Activated CD8-positive, alpha-beta T cell treated with anti-CD3 and anti-CD28 coated beads for 36 hours (primary cell): ENCODE measurements around the gene LRRC56. TPM values are rescaled to one million over a fixed set of nuclear protein-coding genes. Genes with fewer than 3 reads are reported as not detected.
"Not testable (repeated sequence)": the region's sequence is repeated elsewhere in the genome, so short reads cannot be mapped to it uniquely, and the experiment has no call there.

ENCODE experiments used
- ATAC-seq: fragments of 200-7000 bp; cut with Tn5 transposase; one replicate; pipeline ENCODE4 v1.10.0; 2021; ENCODE audit warnings: mild to moderate bottlenecking, moderate library complexity
- CTCF ChIA-PET: fragments of 350-600 bp; sonication (Branson Sonifier 250); formaldehyde crosslinking; loops from one replicate; lab custom pipeline; 2021; ENCODE audit warnings: antibody characterized with exemption; lab: Charles Lee
- POLR2A ChIA-PET: fragments of 350-600 bp; sonication (Branson Sonifier 250); formaldehyde crosslinking; loops from one replicate; lab custom pipeline; 2021; ENCODE audit warnings: antibody characterized with exemption; lab: Charles Lee
- DNase-seq: peaks from one replicate; pipeline ENCODE4 v3.0.0-alpha.2; 2020
- H3K27ac Mint-ChIP-seq: one replicate; pipeline ENCODE4 v1.8.0; 2021; ENCODE audit warnings: mild to moderate bottlenecking, mixed read lengths
- H3K27me3 Mint-ChIP-seq: one replicate; pipeline ENCODE4 v1.8.0; 2021; ENCODE audit warnings: mixed read lengths
- H3K36me3 Mint-ChIP-seq: one replicate; pipeline ENCODE4 v1.8.0; 2021; ENCODE audit warnings: low read depth, mixed read lengths
- H3K4me1 Mint-ChIP-seq: one replicate; pipeline ENCODE4 v1.8.0; 2021; ENCODE audit warnings: low read depth, mixed read lengths
- H3K4me3 Mint-ChIP-seq: one replicate; pipeline ENCODE4 v1.8.0; 2021; ENCODE audit warnings: mild to moderate bottlenecking, moderate library complexity, mixed read lengths
- H3K9me3 Mint-ChIP-seq: one replicate; pipeline ENCODE4 v1.8.0; 2021; ENCODE audit warnings: mixed read lengths
- intact Hi-C: fragments of 100-400 bp; cut with micrococcal nuclease; formaldehyde crosslinking; loops from one replicate; pipeline ENCODE4 v1.10.0; 2022
- total RNA-seq, 2 experiments: library from RNA; stranded (reverse); gene quantifications; one replicate each; pipeline ENCODE4 v1.2.3, GENCODE V29; 2021
- TF ChIP-seq, protein P1 (sequence below): fragments of 200-600 bp; IDR thresholded peaks from one replicate; pipeline ENCODE4 v1.8.0; 2022; ENCODE audit warnings: antibody characterized with exemption, mild to moderate bottlenecking

The LRRC56 gene
- total RNA-seq, 2 experiments from 2014 or later = 0.67 to 0.99 TPM

DNA sequence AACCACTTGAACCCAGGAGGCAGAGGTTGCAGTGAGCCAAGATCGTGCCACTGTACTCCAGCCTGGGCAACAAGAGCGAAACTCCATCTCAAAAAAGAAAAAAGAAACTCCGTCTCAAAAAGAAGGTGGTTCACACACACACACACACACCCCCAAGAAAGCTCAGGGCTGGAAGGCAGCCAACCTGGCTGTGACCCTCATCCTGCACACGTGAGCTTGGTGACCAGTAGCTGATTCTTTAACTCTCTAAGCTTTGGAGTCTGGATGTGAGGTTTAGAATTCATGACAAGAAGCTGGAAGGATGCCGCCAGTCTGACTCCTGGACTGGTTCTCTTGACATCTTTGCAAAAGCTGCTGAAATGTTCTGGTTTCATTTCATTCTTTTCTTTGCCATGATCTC lies 28.4 kb upstream of the LRRC56 start:
- H3K4me3 Mint-ChIP-seq = no peak overlapping the region
- ChIA-PET CTCF (interaction anchor here (6.6 kb wide), 1 partner anchor 10 kb away, joined by 51 read pairs; no protein-coding TSS in a partner anchor), POLR2A (interaction anchor here (0.6 to 1.2 kb wide), 4 partner anchors 62 to 241 kb away, joined by 3 to 5 read pairs (median 3); no protein-coding TSS in a partner anchor)
- peaks cover 15% of the 10 kb centered on the region for H3K4me1 Mint-ChIP-seq
- H3K9me3 Mint-ChIP-seq = no peaks in the 10 kb centered on the region
- ATAC-seq (no peak), DNase-seq (no peak)
- TF ChIP-seq, protein P1, sequence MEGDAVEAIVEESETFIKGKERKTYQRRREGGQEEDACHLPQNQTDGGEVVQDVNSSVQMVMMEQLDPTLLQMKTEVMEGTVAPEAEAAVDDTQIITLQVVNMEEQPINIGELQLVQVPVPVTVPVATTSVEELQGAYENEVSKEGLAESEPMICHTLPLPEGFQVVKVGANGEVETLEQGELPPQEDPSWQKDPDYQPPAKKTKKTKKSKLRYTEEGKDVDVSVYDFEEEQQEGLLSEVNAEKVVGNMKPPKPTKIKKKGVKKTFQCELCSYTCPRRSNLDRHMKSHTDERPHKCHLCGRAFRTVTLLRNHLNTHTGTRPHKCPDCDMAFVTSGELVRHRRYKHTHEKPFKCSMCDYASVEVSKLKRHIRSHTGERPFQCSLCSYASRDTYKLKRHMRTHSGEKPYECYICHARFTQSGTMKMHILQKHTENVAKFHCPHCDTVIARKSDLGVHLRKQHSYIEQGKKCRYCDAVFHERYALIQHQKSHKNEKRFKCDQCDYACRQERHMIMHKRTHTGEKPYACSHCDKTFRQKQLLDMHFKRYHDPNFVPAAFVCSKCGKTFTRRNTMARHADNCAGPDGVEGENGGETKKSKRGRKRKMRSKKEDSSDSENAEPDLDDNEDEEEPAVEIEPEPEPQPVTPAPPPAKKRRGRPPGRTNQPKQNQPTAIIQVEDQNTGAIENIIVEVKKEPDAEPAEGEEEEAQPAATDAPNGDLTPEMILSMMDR = no peak
- intact Hi-C loops = no loop called here
- H3K27ac Mint-ChIP-seq = no peak overlapping the region
- peaks cover 34% of the 10 kb centered on the region for H3K36me3 Mint-ChIP-seq
- no peaks in the 10 kb centered on the region for H3K27me3 Mint-ChIP-seq

DNA sequence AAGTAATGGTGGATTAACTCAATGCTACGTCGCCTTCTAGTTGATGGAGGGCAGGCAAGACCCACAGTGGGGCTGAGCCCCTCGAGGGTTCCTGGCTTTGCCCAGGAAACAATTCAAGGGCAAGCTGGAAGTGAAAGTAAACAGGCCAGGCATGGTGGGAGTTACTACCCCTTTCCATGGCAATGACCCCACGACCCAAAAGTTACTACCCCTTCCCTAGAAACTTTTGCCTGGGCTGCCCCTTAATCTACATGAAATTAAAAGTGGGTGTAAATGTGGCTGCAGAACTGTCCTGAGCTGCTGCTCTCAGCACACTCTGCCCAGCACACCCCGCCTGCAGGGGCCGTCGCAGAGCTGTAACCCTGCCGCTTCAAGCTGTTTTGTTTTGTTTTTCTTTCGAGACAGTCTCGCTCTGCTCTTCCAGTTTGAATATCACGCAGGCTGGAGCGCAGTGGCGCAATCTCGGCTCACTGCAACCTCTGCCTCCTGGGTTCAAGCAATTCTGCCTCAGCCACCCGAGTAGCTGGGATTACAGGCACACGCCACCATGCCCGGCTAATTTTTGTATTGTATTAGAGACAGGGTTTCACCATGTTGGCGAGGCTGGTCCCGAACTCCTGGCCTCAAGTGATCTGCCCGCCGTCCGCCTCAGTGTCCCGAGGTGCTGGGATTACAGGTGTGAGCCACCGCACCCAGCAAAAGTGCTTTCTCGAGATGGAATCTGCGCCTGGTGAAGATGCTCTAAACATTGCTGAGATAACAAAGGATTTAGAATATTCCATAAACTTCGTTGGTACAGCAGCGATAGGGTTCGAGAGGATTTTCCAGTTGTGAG lies 24.3 kb upstream of the LRRC56 start:
- Mint-ChIP-seq H3K36me3 (peaks cover 30% of the 10 kb centered on the region), H3K27ac (no peak overlapping the region), H3K4me3 (no peak overlapping the region), H3K27me3 (no peaks in the 10 kb centered on the region), H3K9me3 (peaks cover 7% of the 10 kb centered on the region), H3K4me1 (peaks cover 2% of the 10 kb centered on the region)
- DNase-seq (no peak), ATAC-seq (no peak)
- ChIA-PET POLR2A (interaction anchor here (0.6 to 1.0 kb wide), 2 partner anchors 20 to 214 kb away, joined by 3 read pairs; no protein-coding TSS in a partner anchor), CTCF (no interaction called here)
- intact Hi-C loops = no loop called here
- TF ChIP-seq, protein P1 = no peak

DNA sequence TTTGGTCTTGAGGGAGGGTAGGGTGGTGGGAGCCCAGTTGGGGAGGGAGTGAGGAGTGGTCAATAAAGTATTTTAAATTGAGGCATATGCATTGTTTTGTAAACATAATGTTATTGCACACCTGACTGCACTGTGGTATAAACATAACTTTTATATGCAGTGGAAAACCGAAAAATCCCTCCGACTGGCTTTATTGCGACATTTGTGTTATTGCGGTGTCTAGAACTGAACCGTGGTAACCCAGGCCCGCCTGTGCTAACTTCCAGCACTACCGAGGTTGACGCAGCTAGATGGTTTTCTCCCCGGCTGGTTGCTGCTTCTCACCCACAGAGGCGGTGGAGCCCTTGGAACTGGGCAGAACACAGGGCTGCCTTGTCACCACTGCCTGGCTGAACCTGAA lies 22.7 kb upstream of the LRRC56 start:
- Mint-ChIP-seq H3K27me3 (no peaks in the 10 kb centered on the region), H3K4me3 (no peak overlapping the region), H3K9me3 (peaks cover 7% of the 10 kb centered on the region), H3K36me3 (peaks cover 28% of the 10 kb centered on the region), H3K27ac (no peak overlapping the region), H3K4me1 (peaks cover 3% of the 10 kb centered on the region)
- TF ChIP-seq, protein P1 = no peak
- DNase-seq (no peak), ATAC-seq (no peak)
- ChIA-PET POLR2A (interaction anchor here (2.1 kb wide), 1 partner anchor 8 kb away, joined by 6 read pairs; the partner anchor contains the start of gene RNH1), CTCF (no interaction called here)
- intact Hi-C loops = no loop called here

DNA sequence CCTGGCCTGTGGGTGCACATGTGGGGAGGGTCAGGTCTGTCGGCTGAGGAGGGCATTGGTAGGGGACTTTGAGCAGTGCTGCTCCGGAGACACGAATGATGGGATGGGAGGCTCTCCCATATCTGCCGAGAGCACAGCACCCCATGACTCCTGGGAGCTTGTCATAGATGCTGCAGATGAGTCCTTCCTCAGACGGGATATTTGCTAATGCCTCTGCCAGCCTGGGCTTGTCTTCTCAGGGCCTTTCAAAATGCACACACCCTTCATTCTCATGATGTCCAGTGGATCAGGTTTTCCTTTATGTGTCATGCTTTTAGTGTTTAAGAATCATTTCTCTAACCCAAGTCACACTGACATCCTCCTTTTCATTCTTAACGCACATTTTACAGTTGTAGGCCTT lies 22.2 kb upstream of the LRRC56 start:
- intact Hi-C loops = no loop called here
- DNase-seq (no peak), ATAC-seq (no peak)
- TF ChIP-seq, protein P1 = no peak
- peaks cover 23% of the 10 kb centered on the region for H3K36me3 Mint-ChIP-seq
- no peaks in the 10 kb centered on the region for H3K27me3 Mint-ChIP-seq
- no peak overlapping the region for H3K27ac Mint-ChIP-seq
- H3K9me3 Mint-ChIP-seq = peaks cover 7% of the 10 kb centered on the region
- peaks cover 3% of the 10 kb centered on the region for H3K4me1 Mint-ChIP-seq
- ChIA-PET CTCF (no interaction called here), POLR2A (interaction anchor here (2.1 kb wide), 1 partner anchor 8 kb away, joined by 6 read pairs; the partner anchor contains the start of gene RNH1)
- no peak overlapping the region for H3K4me3 Mint-ChIP-seq

DNA sequence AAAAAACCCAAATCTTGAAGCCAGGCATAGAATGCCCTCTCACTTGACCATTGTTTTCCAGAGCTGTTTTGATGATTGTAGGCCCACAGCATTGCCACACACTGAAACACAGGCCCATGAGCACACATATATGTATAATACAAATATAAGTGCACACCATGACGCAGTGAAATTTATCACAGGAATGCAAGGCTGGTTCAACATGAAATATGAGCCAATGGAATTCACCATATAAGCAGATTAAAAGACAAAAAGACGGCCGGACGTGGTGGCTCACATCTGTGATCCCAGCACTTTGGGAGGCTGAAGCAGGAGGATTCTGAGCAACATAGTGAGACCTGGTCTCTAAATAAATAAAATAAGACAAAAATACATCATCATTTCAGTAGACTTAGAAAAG lies 20.9 kb upstream of the LRRC56 start:
- peaks cover 19% of the 10 kb centered on the region for H3K36me3 Mint-ChIP-seq
- no peak overlapping the region for H3K27ac Mint-ChIP-seq
- H3K4me1 Mint-ChIP-seq = peaks cover 3% of the 10 kb centered on the region
- ChIA-PET CTCF (no interaction called here), POLR2A (interaction anchor here (1.1 to 2.1 kb wide), 2 partner anchors 10 to 110 kb away, joined by 4 to 6 read pairs; partner anchors contain the start of gene RNH1)
- intact Hi-C loops = no loop called here
- no peak overlapping the region for H3K4me3 Mint-ChIP-seq
- TF ChIP-seq, protein P1 = no peak
- H3K27me3 Mint-ChIP-seq = no peaks in the 10 kb centered on the region
- DNase-seq (no peak), ATAC-seq (no peak)
- H3K9me3 Mint-ChIP-seq = peaks cover 7% of the 10 kb centered on the region

DNA sequence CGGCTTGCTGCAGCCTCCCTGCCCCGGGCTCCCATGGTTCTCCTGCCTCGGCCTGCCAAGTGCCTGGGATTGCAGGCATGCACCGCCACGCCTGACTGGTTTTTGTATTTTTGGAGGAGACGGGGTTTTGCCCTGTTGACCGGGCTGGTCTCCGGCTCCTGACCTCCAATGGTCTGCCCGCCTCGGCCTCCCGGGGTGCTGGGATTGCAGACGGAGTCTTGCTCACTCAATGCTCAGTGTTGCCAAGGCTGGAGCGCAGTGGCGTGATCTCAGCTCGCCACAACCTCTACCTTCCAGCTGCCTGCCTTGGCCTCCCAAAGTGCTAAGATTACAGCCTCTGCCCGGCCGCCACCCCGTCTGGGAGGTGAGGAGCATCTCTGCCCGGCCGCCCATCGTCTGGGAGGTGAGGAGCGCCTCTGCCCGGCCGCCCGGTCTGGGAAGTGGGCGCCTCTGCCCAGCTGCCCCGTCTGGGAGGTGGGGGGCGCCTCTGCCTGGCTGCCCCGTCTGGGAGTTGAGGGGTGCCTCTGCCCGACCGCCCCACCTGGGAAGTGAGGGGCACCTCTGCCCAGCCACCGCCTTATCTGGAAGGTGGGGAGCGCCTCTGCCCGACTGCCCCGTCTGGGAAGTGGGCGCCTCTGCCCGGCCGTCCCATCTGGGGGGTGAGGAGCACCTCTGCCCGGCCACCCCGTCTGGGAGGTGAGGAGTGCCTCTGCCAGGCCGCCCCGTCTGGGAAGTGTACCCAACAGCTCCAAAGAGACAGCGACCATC lies 20.2 kb upstream of the LRRC56 start:
- H3K27ac Mint-ChIP-seq, CTCF ChIA-PET, H3K9me3 Mint-ChIP-seq, intact Hi-C loops, ATAC-seq, DNase-seq, H3K27me3 Mint-ChIP-seq, H3K4me3 Mint-ChIP-seq, H3K4me1 Mint-ChIP-seq: not testable (repeated sequence)
- H3K36me3 Mint-ChIP-seq = peaks cover 19% of the 10 kb centered on the region
- POLR2A ChIA-PET = interaction anchor here (2.0 kb wide), 1 partner anchor 10 kb away, joined by 8 read pairs; the partner anchor contains the start of gene RNH1
